IMR-90 (cell line): ENCODE results near the gene XIRP1. TPM values are rescaled to one million over a fixed set of nuclear protein-coding genes. Genes with fewer than 3 reads are reported as not detected.

Experiments
- ATAC-seq: fragments of 200-7000 bp; cut with Tn5 transposase; 2 replicates; pipeline ENCODE4 v1.9.1; 2020; ENCODE audit warnings: low read depth, mild to moderate bottlenecking, moderate library complexity
- BruUV-seq: library from RNA; stranded (reverse); fragments of 400-500 nt; replicated peaks from 2 replicates; lab custom pipeline; 2021; lab: Mats Ljungman, UMichigan
- CTCF ChIA-PET: fragments of 300-600 bp; formaldehyde crosslinking; extraction: SDS; loops from one replicate; lab custom pipeline; 2021; ENCODE audit warnings: antibody characterized with exemption; lab: Yijun Ruan, JAX
- POLR2A ChIA-PET: fragments of 300-600 bp; sonication (Branson Sonifier 250); formaldehyde crosslinking; loops from one replicate; lab custom pipeline; 2022; ENCODE audit warnings: antibody characterized with exemption; ENCODE audit not compliant: unreplicated experiment; lab: Charles Lee
- DNase-seq: peaks from one replicate; pipeline ENCODE4 v3.0.0; 2013
- H2AFZ ChIP-seq: replicated peaks from 2 replicates; pipeline ENCODE3; 2013; ENCODE audit warnings: low read length, mild to moderate bottlenecking; ENCODE audit not compliant: poor library complexity
- H2AK5ac ChIP-seq: 2 replicates; pipeline ENCODE4 v1.6.1; 2013; ENCODE audit warnings: low read depth, low read length, inconsistent platforms
- H2AK9ac ChIP-seq: replicated peaks from 2 replicates; pipeline ENCODE3; 2013; ENCODE audit warnings: mild to moderate bottlenecking, low read depth, low read length, moderate library complexity; ENCODE audit not compliant: poor library complexity
- H2BK120ac ChIP-seq: 2 replicates; pipeline ENCODE4 v1.6.1; 2013; ENCODE audit warnings: low read depth, low read length, inconsistent platforms
- H2BK15ac ChIP-seq: 3 replicates; pipeline ENCODE4 v1.6.1; 2013; ENCODE audit warnings: low read depth, low read length, inconsistent platforms
- H2BK20ac ChIP-seq: 2 replicates; pipeline ENCODE4 v1.6.1; 2013; ENCODE audit warnings: low read depth, mild to moderate bottlenecking, inconsistent platforms, low read length, moderate library complexity
- H2BK5ac ChIP-seq: 2 replicates; pipeline ENCODE4 v1.6.1; 2013; ENCODE audit warnings: mild to moderate bottlenecking, low read depth, low read length, inconsistent platforms; ENCODE audit not compliant: poor library complexity, severe bottlenecking
- H3K14ac ChIP-seq: replicated peaks from 2 replicates; pipeline ENCODE4 v1.6.1; 2013; ENCODE audit warnings: low read depth, low read length, inconsistent platforms
- H3K18ac ChIP-seq: 2 replicates; pipeline ENCODE4 v1.6.1; 2013; ENCODE audit warnings: low read depth, low read length, control low read depth
- H3K23ac ChIP-seq: 2 replicates; pipeline ENCODE4 v1.6.1; 2013; ENCODE audit warnings: low read depth, low read length, inconsistent platforms
- H3K27ac ChIP-seq: 2 replicates; pipeline ENCODE4 v1.5.1; 2013; ENCODE audit warnings: mild to moderate bottlenecking, control low read depth, low read length; ENCODE audit not compliant: insufficient read depth
- H3K27me3 ChIP-seq: 2 replicates; pipeline ENCODE4 v1.6.1; 2013; ENCODE audit warnings: low read length; ENCODE audit not compliant: control insufficient read depth, insufficient read depth
- H3K36me3 ChIP-seq: 2 replicates; pipeline ENCODE4 v1.6.1; 2013; ENCODE audit warnings: low read length, mixed read lengths; ENCODE audit not compliant: control insufficient read depth, insufficient read depth
- H3K4ac ChIP-seq: 2 replicates; pipeline ENCODE4 v1.6.1; 2013; ENCODE audit warnings: low read depth, low read length, inconsistent platforms
- H3K4me1 ChIP-seq: 2 replicates; pipeline ENCODE4 v1.6.1; 2013; ENCODE audit warnings: low read length, mixed read lengths; ENCODE audit not compliant: control insufficient read depth, insufficient read depth
- H3K4me2 ChIP-seq: 2 replicates; pipeline ENCODE4 v1.6.1; 2013; ENCODE audit warnings: low read depth, mild to moderate bottlenecking, control low read depth, low read length, moderate library complexity
- H3K4me3 ChIP-seq: 2 replicates; pipeline ENCODE4 v1.5.1; 2013; ENCODE audit warnings: low read depth, mild to moderate bottlenecking, control low read depth, low read length, moderate library complexity; ENCODE audit not compliant: insufficient read depth
- H3K56ac ChIP-seq: 2 replicates; pipeline ENCODE4 v1.6.1; 2013; ENCODE audit warnings: low read length, inconsistent platforms; ENCODE audit not compliant: insufficient read depth; ENCODE audit errors: extremely low read depth
- H3K79me1 ChIP-seq, 2 experiments: 2 replicates each; pipeline ENCODE4 v1.6.1; 2013; ENCODE audit warnings: low read length in 2 of 2, inconsistent platforms in 1 of 2, low read depth in 1 of 2
- H3K9ac ChIP-seq: 2 replicates; pipeline ENCODE4 v1.6.1; 2013; ENCODE audit warnings: low read depth, low read length, control low read depth
- H3K9me1 ChIP-seq: 2 replicates; pipeline ENCODE4 v1.6.1; 2013; ENCODE audit warnings: low read length, inconsistent platforms; ENCODE audit not compliant: insufficient read depth
- H3K9me3 ChIP-seq: 2 replicates; pipeline ENCODE4 v1.6.1; 2013; ENCODE audit warnings: low read length; ENCODE audit not compliant: control insufficient read depth, insufficient read depth
- H4K20me1 ChIP-seq: 2 replicates; pipeline ENCODE4 v1.6.1; 2013; ENCODE audit warnings: low read length, inconsistent platforms; ENCODE audit not compliant: insufficient read depth
- H4K5ac ChIP-seq: 2 replicates; pipeline ENCODE4 v1.6.1; 2013; ENCODE audit warnings: mild to moderate bottlenecking, low read depth, low read length, control low read depth
- H4K8ac ChIP-seq, 2 experiments: 2 replicates each; pipeline ENCODE4 v1.6.1; 2013; ENCODE audit warnings: low read depth in 2 of 2, low read length in 2 of 2, control low read depth in 1 of 2, inconsistent platforms in 1 of 2
- H4K91ac ChIP-seq: 2 replicates; pipeline ENCODE4 v1.6.1; 2013; ENCODE audit warnings: low read depth, low read length, inconsistent platforms; ENCODE audit not compliant: insufficient read depth
- FOS ChIP-seq: fragments of 150-350 bp; IDR thresholded peaks from 2 replicates; pipeline ENCODE4 v1.6.1; 2016; ENCODE audit warnings: low read depth, low read length
- USF2 ChIP-seq: fragments of 150-350 bp; IDR thresholded peaks from 2 replicates; pipeline ENCODE4 v1.6.1; 2017; ENCODE audit warnings: mild to moderate bottlenecking, antibody characterized with exemption, low read length, low read depth
- WGBS, 2 experiments: methylation state at CpG; one replicate each; pipeline versions ENCODE4 v1.1.5 to v1.1.7; 2013; ENCODE audit warnings: missing lambda C conversion rate in 2 of 2; ENCODE audit not compliant: insufficient read length in 1 of 2; ENCODE audit errors: extremely low coverage in 2 of 2; 5-methylcytosine and 5-hydroxymethylcytosine counted together
- dilution Hi-C: fragments of 300-500 bp; cut with HindIII; formaldehyde crosslinking; loops from one replicate; pipeline ENCODE4 v1.14.3; 2018; ENCODE audit warnings: low sequenced_read_pairs; ENCODE audit not compliant: unreplicated experiment
- in situ Hi-C: fragments of 300-500 bp; cut with MboI; formaldehyde crosslinking; loops from 3 replicates; pipeline ENCODE4 v1.14.3; 2019; ENCODE audit warnings: low sequenced_read_pairs, inconsistent platforms, mixed read lengths
- intact Hi-C: fragments of 100-400 bp; cut with micrococcal nuclease; formaldehyde crosslinking; loops from 2 replicates; pipeline ENCODE4 v1.10.0; 2022
- polyA plus RNA-seq, 3 experiments: library from polyadenylated mRNA; depleted of rRNA; stranded (reverse); fragments of >200 nt; gene quantifications; 2 replicates each; pipeline ENCODE4 v1.2.3, GENCODE V29; 2012; ENCODE audit warnings: low replicate concordance in 1 of 3
- total RNA-seq: library from RNA; depleted of rRNA; stranded (reverse); fragments of >200 nt; gene quantifications from 2 replicates; pipeline ENCODE4 v1.2.3, GENCODE V29; 2012

Gene XIRP1
- total and polyA plus RNA-seq, 2 of the 4 experiments (the other 2 are of a cell fraction): under 0.01 to 0.07 TPM

GRCh38 chr3:39143051-39143885 is 49.1 kb downstream of the XIRP1 start:
- no peak for TF ChIP-seq FOS
- 0 out of 2 replicates have a peak, but pooled peaks have one; percentile 5 for TF ChIP-seq USF2
- Histone ChIP-seq H3K14ac (no peak overlapping the region), H4K91ac (no peak overlapping the region), H3K79me1 (peaks cover 12 to 89% of the 10 kb centered on the region in 2 experiments), H2AK5ac (no peak overlapping the region), H3K4me2 (no peak overlapping the region), H3K56ac (no peak overlapping the region), H2BK120ac (no peak overlapping the region), H2BK20ac (no peak overlapping the region), H3K18ac (no peak overlapping the region), H4K5ac (no peak overlapping the region), H2BK5ac (no peak overlapping the region), H3K4me3 (no peak overlapping the region), H3K23ac (no peak overlapping the region), H2AK9ac (no peak overlapping the region), H3K9ac (no peak overlapping the region), H4K8ac (no peak overlapping the region), H3K9me1 (peaks cover 40% of the 10 kb centered on the region), H3K4me1 (peaks cover 45% of the 10 kb centered on the region), H2BK15ac (no peak overlapping the region), H2AFZ (no peak overlapping the region), H3K36me3 (peaks cover 44% of the 10 kb centered on the region), H4K20me1 (peaks cover 95% of the 10 kb centered on the region), H3K27ac (no peak overlapping the region), H3K9me3 (no peaks in the 10 kb centered on the region), H3K4ac (no peak overlapping the region), H3K27me3 (no peaks in the 10 kb centered on the region)
- in situ Hi-C loops (no loop called here), intact Hi-C loops (no loop called here), dilution Hi-C loops (no loop called here)
- no TSS peak for BruUV-seq
- CTCF ChIA-PET: no interaction called here
- POLR2A ChIA-PET: no interaction called here
- ATAC-seq (no peak), DNase-seq (no peak)
- 78% methylated on average over 5 of the region's 14 CpGs; no CpG with 5 or more reads in 1 of the 2 experiments for WGBS, 2 experiments
